Kidney (tissue), 14 donors: Measurements from ENCODE around the gene PATJ. TPM values are rescaled to one million over a fixed set of nuclear protein-coding genes. Genes with fewer than 3 reads are reported as not detected.

ENCODE experiments used
- DNase-seq, 5 donors: peaks; one replicate each; pipeline ENCODE4 v3.0.0-alpha.2; 2013 to 2020
- FAIRE-seq: peaks from 2 replicates; lab custom pipeline; 2012; peaks lifted over from hg19 to GRCh38; lab: Jason Lieb, UNC
- H3K27ac ChIP-seq, 2 donors: one replicate each; pipeline ENCODE4 v1.7.0; 2013; ENCODE audit warnings: low read depth in 2 of 2, low read length in 2 of 2, inconsistent platforms in 1 of 2
- H3K27me3 ChIP-seq: one replicate; pipeline ENCODE4 v1.7.1; 2013; ENCODE audit warnings: low read length, inconsistent platforms; ENCODE audit not compliant: control insufficient read depth, insufficient read depth
- H3K36me3 ChIP-seq, 3 donors: one replicate each; pipeline versions ENCODE4 v1.7.0 to v1.7.1; 2013; ENCODE audit warnings: low read length in 3 of 3, control low read depth in 1 of 3, inconsistent platforms in 1 of 3; ENCODE audit not compliant: insufficient read depth in 3 of 3, control insufficient read depth in 2 of 3
- H3K4me1 ChIP-seq, 3 donors: one replicate each; pipeline versions ENCODE4 v1.7.0 to v1.7.1; 2013; ENCODE audit warnings: low read length in 3 of 3, inconsistent platforms in 1 of 3, low read depth in 1 of 3; ENCODE audit not compliant: control insufficient read depth in 2 of 3, insufficient read depth in 2 of 3
- H3K4me3 ChIP-seq, 3 donors: one replicate each; pipeline versions ENCODE4 v1.7.0 to v1.8.1; 2013; ENCODE audit warnings: low read length in 3 of 3, control low read depth in 1 of 3, inconsistent platforms in 1 of 3
- H3K9ac ChIP-seq, 3 donors: one replicate each; pipeline versions ENCODE4 v1.7.0 to v1.7.1; 2013; ENCODE audit warnings: low read length in 3 of 3, control low read depth in 1 of 3, inconsistent platforms in 1 of 3
- H3K9me3 ChIP-seq, 3 donors: one replicate each; pipeline versions ENCODE4 v1.7.0 to v1.7.1; 2013; ENCODE audit warnings: low read length in 3 of 3, control low read depth in 1 of 3, inconsistent platforms in 1 of 3; ENCODE audit not compliant: control insufficient read depth in 2 of 3, insufficient read depth in 1 of 3
- CTCF ChIP-seq: IDR thresholded peaks from 3 replicates; pipeline ENCODE4 v1.5.1; 2012; ENCODE audit warnings: mild to moderate bottlenecking, moderate library complexity, borderline replicate concordance; ENCODE audit not compliant: insufficient read depth; ENCODE audit errors: extremely low read depth
- intact Hi-C: fragments of 100-400 bp; cut with DNase I; formaldehyde crosslinking; loops from one replicate; pipeline ENCODE4 v1.11.1; 2022
- polyA plus RNA-seq: library from polyadenylated mRNA; stranded (reverse); fragments of 350-450 nt; fragmentation: Illumina TruSeq; extraction: RNeasy Lipid Tissue Mini Kit (QIAGEN cat#74804); gene quantifications from one replicate; pipeline ENCODE4 v1.2.3, GENCODE V29; 2014; ENCODE audit warnings: low read depth, low replicate concordance; ENCODE audit not compliant: insufficient read depth
- total RNA-seq: library from RNA; stranded (reverse); fragmentation: NEBNext Ultra II Directional; extraction: Animal tissue kit (Norgen Biotek cat#: 25700); gene quantifications from one replicate; pipeline ENCODE4 v1.2.1, GENCODE V29; 2021
- donor health status: control.
- donor health status: control.
- donor health status: control.
- donor health status: control.
- donor health status: control.
- donor health status: DM: yes; HTN: yes; CAD: no.
- donor health status: Normal renal cell carcinoma (clear cell type).

Gene PATJ
- total and polyA plus RNA-seq, 2 donors from 2014 or later, result 44.0 to 98.0 TPM

- FAIRE-seq (no peak), DNase-seq (no peak)
- no peak overlapping the region for H3K4me3 ChIP-seq
- no peaks in the 10 kb centered on the region for H3K27me3 ChIP-seq
- TF ChIP-seq CTCF, result no peak
- no peak overlapping the region for H3K27ac ChIP-seq
- no peaks in the 10 kb centered on the region for H3K9me3 ChIP-seq
- no peaks in the 10 kb centered on the region for H3K4me1 ChIP-seq
- no peak overlapping the region for H3K9ac ChIP-seq
- intact Hi-C loops, result no loop called here
- peaks cover 0 to 18% (median 4%) of the 10 kb centered on the region in 3 donors for H3K36me3 ChIP-seq
Measured at GRCh38 chr1:61851235-61851634, 109.0 kb downstream of the PATJ start.

DNA sequence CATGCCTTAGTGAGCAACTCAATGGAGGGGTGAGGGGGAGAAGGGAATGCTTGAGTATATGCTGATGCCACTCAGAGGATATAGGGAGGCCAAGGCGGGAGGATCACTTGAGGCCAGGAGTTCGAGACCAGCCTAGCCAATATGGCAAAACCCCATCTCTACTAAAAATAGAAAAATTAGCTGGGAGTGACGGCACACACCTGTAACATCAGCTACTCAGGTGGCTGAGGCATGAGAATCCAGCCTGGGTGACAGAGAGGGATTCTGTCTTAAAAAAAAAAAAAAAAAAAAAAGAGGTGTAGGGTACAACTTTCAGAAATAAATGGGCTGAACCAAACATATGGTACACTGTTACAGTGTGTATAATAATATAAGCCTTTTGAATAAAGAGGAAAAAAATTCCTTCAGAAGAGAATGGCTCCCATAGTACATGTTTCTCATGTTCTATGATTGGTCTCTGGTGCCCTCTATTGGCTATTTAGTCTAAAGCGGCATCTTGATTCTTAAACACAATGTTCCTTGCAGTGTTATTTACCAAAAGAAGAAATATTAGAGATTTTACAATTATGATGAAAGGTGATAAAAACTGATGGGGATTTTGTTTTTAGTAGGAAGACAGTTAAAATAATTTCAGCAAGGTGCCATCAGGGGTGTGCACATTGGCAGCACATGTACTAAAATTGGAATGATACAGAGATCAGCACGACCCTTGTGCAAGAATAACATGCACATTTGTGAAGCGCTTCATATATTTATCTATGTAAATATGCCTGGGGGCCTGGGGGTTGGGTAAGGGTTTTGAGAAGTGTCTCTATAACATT lies 109.8 kb downstream of the PATJ start:
- Histone ChIP-seq H3K27me3 (no peaks in the 10 kb centered on the region), H3K4me3 (no peak overlapping the region), H3K27ac (no peak overlapping the region), H3K9ac (no peak overlapping the region), H3K36me3 (peaks cover 0 to 19% (median 7%) of the 10 kb centered on the region in 3 donors), H3K4me1 (no peaks in the 10 kb centered on the region), H3K9me3 (no peaks in the 10 kb centered on the region)
- intact Hi-C loops, result no loop called here
- peak; percentile 94 for FAIRE-seq
- TF ChIP-seq CTCF, result peak; percentile 70
- peak in 2 of 5 donors; percentile 83 to 91 for DNase-seq

DNA sequence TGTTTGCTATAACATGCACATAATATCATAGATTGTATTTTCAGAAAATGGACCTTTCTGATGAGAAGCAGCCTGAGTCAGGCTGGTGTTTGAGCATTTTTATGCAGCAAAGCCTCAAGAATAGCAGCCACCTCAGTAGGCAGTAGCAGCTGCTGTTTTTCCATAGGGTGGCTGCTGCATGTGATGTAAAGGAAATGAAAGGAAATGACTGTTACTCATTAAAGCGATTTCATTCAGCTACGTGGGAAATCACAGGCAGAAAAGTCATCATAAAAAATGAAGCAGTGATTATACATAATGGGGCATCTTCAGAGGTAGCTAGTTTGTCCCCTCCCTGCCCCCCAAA lies 110.4 kb downstream of the PATJ start:
- no peak overlapping the region for H3K4me3 ChIP-seq
- H3K9ac ChIP-seq, result no peak overlapping the region
- no peak overlapping the region for H3K27ac ChIP-seq
- no peaks in the 10 kb centered on the region for H3K9me3 ChIP-seq
- no peak for DNase-seq
- no peaks in the 10 kb centered on the region for H3K27me3 ChIP-seq
- intact Hi-C loops, result no loop called here
- TF ChIP-seq CTCF, result no peak
- H3K36me3 ChIP-seq, result peaks cover 0 to 19% (median 10%) of the 10 kb centered on the region in 3 donors
- H3K4me1 ChIP-seq, result no peaks in the 10 kb centered on the region
- no peak for FAIRE-seq
